Calu3 (cell line): ENCODE measurements around the gene PARD3. TPM values are rescaled to one million over a fixed set of nuclear protein-coding genes. Genes with fewer than 3 reads are reported as not detected.

Experiments used
- BruUV-seq: library from RNA; stranded (reverse); fragments of 400-500 nt; replicated peaks from 2 replicates; lab custom pipeline; 2021; lab: Mats Ljungman, UMichigan
- CTCF ChIA-PET: fragments of 300-600 bp; sonication (Branson Sonifier 250); formaldehyde crosslinking; loops from one replicate; lab custom pipeline; 2022; ENCODE audit warnings: antibody characterized with exemption; lab: Charles Lee
- DNase-seq: peaks from one replicate; pipeline ENCODE4 v3.0.0; 2022
- H3K27ac Mint-ChIP-seq: one replicate; pipeline ENCODE4 v1.8.0; 2022; ENCODE audit warnings: mixed read lengths; ENCODE audit not compliant: unreplicated experiment
- H3K27me3 Mint-ChIP-seq: one replicate; pipeline ENCODE4 v1.8.0; 2022; ENCODE audit warnings: mixed read lengths; ENCODE audit not compliant: unreplicated experiment
- H3K36me3 Mint-ChIP-seq: one replicate; pipeline ENCODE4 v1.8.0; 2022; ENCODE audit warnings: mild to moderate bottlenecking, moderate library complexity, mixed read lengths; ENCODE audit not compliant: insufficient read depth, unreplicated experiment
- H3K4me1 Mint-ChIP-seq: one replicate; pipeline ENCODE4 v1.8.0; 2022; ENCODE audit warnings: mild to moderate bottlenecking, low read depth, mixed read lengths; ENCODE audit not compliant: unreplicated experiment
- H3K4me3 Mint-ChIP-seq: one replicate; pipeline ENCODE4 v1.8.0; 2022; ENCODE audit warnings: mild to moderate bottlenecking, low read depth, moderate library complexity, mixed read lengths; ENCODE audit not compliant: unreplicated experiment
- H3K9me3 Mint-ChIP-seq: one replicate; pipeline ENCODE4 v1.8.0; 2022; ENCODE audit warnings: low read depth, mixed read lengths; ENCODE audit not compliant: unreplicated experiment
- intact Hi-C: fragments of 100-400 bp; cut with micrococcal nuclease; formaldehyde crosslinking; loops from one replicate; pipeline ENCODE4 v1.10.0; 2022; ENCODE audit not compliant: unreplicated experiment
- total RNA-seq: library from RNA; stranded (reverse); gene quantifications from 2 replicates; pipeline ENCODE4 v1.2.3, GENCODE V29; 2022
- TF ChIP-seq, protein P1 (sequence below): fragments of 200-600 bp; IDR thresholded peaks from one replicate; pipeline ENCODE4 v1.8.0; 2022; ENCODE audit warnings: antibody characterized with exemption; ENCODE audit not compliant: unreplicated experiment

PARD3 gene
- total RNA-seq, 1 experiment from 2014 or later, result 62.4 TPM

DNA sequence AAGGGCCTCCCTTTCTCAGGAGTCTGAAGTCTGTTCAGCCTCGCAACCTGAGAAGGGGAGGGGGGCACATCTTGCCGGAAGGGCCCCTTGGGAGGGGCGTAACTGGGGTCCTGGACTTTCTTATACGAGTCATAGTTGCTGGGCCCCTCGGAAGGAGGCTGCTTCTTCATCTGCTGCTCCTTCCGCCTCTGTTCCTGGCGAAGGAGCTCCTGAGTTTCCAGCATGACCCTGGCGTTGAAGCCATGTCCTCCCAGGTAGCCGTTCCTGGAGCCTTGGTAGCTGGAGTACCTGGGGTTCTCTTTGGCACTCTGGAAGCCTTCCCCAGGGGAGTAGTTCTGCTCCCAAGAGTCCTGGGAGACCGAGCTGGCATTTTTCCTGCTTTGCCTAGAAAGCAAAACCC lies 703.9 kb downstream of the PARD3 start:
- BruUV-seq, result no TSS peak
- CTCF ChIA-PET, result interaction anchor here (0.5 to 0.6 kb wide), 2 partner anchors 451 to 805 kb away, joined by 3 to 5 read pairs; no protein-coding TSS in a partner anchor
- Mint-ChIP-seq H3K27me3 (no peaks in the 10 kb centered on the region), H3K4me1 (no peaks in the 10 kb centered on the region), H3K27ac (no peak overlapping the region), H3K36me3 (no peaks in the 10 kb centered on the region), H3K9me3 (no peaks in the 10 kb centered on the region), H3K4me3 (no peak overlapping the region)
- TF ChIP-seq, protein P1, sequence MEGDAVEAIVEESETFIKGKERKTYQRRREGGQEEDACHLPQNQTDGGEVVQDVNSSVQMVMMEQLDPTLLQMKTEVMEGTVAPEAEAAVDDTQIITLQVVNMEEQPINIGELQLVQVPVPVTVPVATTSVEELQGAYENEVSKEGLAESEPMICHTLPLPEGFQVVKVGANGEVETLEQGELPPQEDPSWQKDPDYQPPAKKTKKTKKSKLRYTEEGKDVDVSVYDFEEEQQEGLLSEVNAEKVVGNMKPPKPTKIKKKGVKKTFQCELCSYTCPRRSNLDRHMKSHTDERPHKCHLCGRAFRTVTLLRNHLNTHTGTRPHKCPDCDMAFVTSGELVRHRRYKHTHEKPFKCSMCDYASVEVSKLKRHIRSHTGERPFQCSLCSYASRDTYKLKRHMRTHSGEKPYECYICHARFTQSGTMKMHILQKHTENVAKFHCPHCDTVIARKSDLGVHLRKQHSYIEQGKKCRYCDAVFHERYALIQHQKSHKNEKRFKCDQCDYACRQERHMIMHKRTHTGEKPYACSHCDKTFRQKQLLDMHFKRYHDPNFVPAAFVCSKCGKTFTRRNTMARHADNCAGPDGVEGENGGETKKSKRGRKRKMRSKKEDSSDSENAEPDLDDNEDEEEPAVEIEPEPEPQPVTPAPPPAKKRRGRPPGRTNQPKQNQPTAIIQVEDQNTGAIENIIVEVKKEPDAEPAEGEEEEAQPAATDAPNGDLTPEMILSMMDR, result no peak
- intact Hi-C loops, result no loop called here
- DNase-seq, result no peak

DNA sequence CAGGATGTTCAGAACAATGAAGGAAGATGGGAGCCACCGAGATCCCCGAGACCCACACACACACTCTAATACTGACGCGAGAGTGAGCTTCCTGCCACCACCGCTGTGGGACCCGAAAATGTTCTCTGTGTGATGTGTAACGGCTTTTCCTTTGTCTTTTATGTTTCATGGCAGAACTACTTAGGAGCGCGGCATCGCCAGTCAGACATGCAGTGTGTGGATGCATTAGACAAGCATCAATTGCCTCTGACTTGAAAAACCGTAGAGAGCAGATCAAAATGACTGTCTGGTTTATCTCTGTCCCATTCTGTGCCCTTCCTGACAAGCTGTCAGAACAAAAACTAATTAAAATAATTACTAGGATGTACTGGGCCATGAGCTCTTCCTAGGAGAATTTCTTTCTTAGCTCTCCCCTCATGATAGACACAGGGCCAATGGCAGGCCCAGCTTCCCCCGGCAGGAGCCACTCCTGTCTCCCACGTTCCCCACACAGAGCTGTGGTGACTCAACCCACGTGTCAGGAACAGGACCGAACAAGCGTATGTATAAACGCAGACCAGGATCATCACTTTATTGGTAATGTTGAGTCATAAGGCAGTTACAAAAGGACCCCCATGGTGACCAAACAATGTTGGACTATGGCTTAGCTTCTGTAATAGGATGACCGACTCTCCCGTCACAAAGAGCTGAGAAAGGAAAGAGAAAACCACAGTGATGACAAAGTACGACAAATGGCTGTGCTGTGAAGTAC lies 705.0 kb downstream of the PARD3 start:
- CTCF ChIA-PET, result interaction anchor here (0.6 kb wide), 1 partner anchor 11 kb away, joined by 3 read pairs; no protein-coding TSS in a partner anchor
- no peaks in the 10 kb centered on the region for H3K27me3 Mint-ChIP-seq
- H3K4me1 Mint-ChIP-seq, result no peaks in the 10 kb centered on the region
- H3K4me3 Mint-ChIP-seq, result no peak overlapping the region
- H3K9me3 Mint-ChIP-seq, result no peaks in the 10 kb centered on the region
- no peak overlapping the region for H3K27ac Mint-ChIP-seq
- TF ChIP-seq, protein P1, result no peak
- no peaks in the 10 kb centered on the region for H3K36me3 Mint-ChIP-seq
- BruUV-seq, result no TSS peak
- no peak for DNase-seq
- intact Hi-C loops, result no loop called here

DNA sequence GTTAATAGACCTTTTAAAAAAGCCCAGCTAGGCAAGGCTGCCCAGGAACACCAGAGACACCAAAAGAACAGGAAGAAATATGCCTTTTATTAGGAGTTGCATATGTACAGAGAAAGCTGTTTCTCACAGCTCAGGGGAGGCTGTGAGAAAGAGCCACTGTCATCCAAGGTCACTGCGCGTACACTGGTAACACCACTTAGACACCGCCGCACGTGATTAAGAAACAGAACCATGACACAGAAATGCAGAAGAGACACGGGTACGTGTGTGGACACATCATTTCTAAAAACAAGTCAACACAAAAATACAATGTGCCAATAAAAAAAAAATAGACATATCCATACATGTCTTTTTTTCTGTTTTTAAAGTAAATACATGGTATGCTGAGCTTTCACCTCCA lies 705.6 kb downstream of the PARD3 start:
- BruUV-seq, result no TSS peak
- no peaks in the 10 kb centered on the region for H3K9me3 Mint-ChIP-seq
- intact Hi-C loops, result no loop called here
- no peaks in the 10 kb centered on the region for H3K27me3 Mint-ChIP-seq
- no peak for DNase-seq
- no peaks in the 10 kb centered on the region for H3K36me3 Mint-ChIP-seq
- TF ChIP-seq, protein P1, result no peak
- no peak overlapping the region for H3K27ac Mint-ChIP-seq
- H3K4me3 Mint-ChIP-seq, result no peak overlapping the region
- no peaks in the 10 kb centered on the region for H3K4me1 Mint-ChIP-seq
- CTCF ChIA-PET, result interaction anchor here (0.6 kb wide), 1 partner anchor 10 kb away, joined by 3 read pairs; no protein-coding TSS in a partner anchor

DNA sequence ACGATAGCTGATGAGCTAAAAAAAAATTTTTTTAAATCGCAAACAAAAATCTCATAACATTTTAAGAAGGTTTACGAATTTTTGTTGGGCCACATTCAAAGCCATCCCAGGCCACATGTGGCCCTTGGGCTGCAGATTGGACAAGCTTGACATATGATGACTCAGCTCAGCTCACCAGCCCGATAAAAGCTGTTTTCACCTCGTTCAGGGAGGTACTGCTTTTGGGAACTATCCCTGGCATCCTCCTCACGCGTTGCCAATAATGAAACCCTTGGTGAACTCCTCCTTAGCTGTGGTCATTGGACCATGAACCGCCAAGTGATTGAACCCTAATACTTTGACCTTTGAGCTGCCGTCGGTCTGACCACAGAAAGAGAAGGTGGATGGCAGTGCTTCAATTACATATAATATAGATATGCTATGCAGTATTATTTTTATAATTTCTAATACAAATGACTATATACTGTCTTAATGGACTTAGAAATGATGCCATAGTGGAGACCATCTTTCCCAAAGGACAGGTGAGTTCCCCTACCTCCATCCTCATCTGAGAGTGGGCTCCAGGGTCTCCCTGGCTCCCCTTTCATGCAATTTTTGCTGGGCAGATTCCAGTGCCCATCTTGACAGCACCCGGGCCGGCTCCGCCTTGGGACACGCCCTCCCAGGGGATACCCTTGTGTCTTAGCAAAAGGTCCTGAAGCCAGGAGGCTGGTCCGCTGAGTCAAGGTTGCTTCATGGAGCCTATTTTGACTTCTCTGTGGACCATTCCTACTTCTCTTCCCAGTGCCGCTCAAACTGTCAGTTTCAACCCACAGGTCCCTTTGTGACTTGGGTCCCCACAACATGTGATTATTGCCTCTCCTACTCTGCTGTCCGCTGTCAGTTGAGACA lies 707.2 kb downstream of the PARD3 start:
- Mint-ChIP-seq H3K4me3 (no peak overlapping the region), H3K36me3 (no peaks in the 10 kb centered on the region), H3K27ac (no peak overlapping the region), H3K9me3 (no peaks in the 10 kb centered on the region), H3K27me3 (no peaks in the 10 kb centered on the region), H3K4me1 (no peaks in the 10 kb centered on the region)
- intact Hi-C loops, result no loop called here
- no TSS peak for BruUV-seq
- DNase-seq, result no peak
- CTCF ChIA-PET, result no interaction called here
- TF ChIP-seq, protein P1, result no peak
